Activated CD4-positive, CD25-positive, alpha-beta regulatory T cell (primary cell): ENCODE results near the gene RPS13.
"Not testable (repeated sequence)": the region's sequence is repeated elsewhere in the genome, so short reads cannot be mapped to it uniquely, and the experiment has no call there.

Source experiments
- DNase-seq, 4 experiments: peaks; one replicate each; lab custom pipeline; 2025; lab: John Stamatoyannopoulos, UW

Gene RPS13

GRCh38 chr11:17036666-17037658 is 40.5 kb downstream of the RPS13 start:
- no peak for DNase-seq

- not testable (repeated sequence) for DNase-seq
Measured at GRCh38 chr11:17034027-17034426, 43.4 kb downstream of the RPS13 start.

GRCh38 chr11:17026487-17027082 is 50.9 kb downstream of the RPS13 start:
- no peak for DNase-seq

- DNase-seq = no peak
Measured at GRCh38 chr11:17024924-17025323, 52.5 kb downstream of the RPS13 start.
